ENCODE data around the gene KAZN.

The KAZN gene

GRCh38 chr1:14777516-14778506, 179.3 kb downstream of the KAZN start:
- DNase-seq = no peak

GRCh38 chr1:14778541-14778897, 180.0 kb downstream of the KAZN start:
- DNase-seq = no peak

DNA sequence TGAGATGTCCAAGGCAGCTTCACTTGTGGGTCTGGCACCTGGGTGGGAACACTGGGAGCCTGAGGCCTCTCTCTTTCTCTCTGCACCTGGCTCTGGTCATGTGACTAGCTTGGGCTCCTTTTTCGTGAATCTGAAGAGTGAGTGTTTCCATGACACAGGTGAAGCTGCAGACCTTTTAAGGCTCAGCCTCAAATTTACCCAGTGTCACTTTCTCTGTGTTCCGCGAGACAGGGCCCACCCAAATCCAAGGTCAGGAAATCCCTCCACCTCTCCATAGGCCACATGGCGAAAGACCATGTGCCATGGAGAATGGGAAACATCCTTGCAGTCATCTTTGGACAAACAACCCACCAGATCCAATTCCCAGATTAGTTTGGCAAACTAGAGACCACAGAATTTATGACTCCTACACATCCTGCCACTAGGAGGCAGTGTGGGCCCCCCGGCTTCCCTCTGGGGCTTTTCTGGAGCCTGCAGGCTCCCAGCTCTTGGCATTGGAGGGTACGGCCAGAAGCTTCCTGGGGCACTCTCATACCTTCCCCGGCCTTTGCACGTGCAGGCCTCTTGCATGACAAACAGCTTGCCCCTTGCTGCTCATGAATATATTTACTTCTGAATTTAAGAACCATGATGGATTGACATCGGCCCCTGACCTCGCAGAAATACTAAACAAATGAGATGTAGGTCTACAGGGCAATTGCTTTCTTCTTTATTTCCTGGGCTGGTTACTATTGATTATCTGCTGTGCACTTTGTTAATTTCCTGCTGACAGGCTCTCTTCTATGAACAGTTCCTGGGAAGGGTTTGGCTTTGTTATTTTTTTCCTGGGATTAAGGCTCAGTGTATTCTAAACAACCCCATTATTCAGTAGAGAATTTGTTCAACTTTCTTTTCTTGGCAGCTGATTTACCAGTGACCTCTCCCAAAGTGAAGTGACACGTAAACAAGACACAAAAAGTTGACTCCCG, 180.7 kb downstream of the KAZN start:
- DNase-seq = no peak

GRCh38 chr1:14780271-14780670, 181.8 kb downstream of the KAZN start:
- no peak for DNase-seq

GRCh38 chr1:14781811-14782210, 183.3 kb downstream of the KAZN start:
- no peak for DNase-seq

DNA sequence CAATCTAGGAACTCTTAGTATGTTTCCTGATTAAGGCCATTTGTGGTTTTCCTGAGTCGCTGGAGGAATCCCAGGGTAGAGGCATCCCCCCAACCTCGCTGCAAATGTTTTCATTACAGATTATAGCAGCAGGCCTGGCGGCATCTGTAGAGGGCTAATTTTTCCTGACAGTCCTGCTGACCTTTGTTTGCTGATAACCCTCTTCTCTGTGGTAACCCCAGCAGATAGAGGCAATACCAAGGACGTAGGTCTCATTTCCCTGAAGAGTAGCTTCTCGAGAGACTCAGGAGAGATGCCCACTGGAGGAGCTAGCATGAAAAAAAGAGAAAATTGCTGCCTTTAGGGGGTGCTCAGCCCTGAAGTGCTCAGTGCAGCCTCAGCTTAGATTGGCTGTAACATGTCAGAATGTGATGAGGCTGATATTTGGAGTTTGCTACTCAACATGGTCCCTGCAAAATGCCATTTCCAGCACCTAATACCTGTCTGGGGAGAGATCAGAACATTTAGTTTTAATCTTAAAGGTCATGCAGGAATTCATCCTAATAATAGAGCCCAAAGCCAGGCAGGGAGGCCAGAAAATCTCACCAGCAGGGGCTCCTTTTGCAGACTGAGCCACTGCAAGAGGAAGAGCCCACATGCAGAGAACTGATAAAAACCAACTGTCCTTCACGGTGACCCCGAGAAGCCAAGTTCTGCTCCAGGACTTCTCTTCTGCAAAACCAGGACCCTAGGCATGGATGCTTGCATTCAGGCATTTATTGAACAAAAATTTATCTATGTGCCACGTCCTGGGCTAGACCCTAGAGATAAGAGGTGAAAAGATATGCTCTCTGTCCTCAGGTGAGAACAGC, 184.5 kb downstream of the KAZN start:
- no peak for DNase-seq

GRCh38 chr1:14783592-14783886, 185.1 kb downstream of the KAZN start:
- DNase-seq = no peak

- no peak for DNase-seq
These were observed 186.6 kb downstream of the KAZN start for GRCh38 chr1:14784790-14785773.

DNA sequence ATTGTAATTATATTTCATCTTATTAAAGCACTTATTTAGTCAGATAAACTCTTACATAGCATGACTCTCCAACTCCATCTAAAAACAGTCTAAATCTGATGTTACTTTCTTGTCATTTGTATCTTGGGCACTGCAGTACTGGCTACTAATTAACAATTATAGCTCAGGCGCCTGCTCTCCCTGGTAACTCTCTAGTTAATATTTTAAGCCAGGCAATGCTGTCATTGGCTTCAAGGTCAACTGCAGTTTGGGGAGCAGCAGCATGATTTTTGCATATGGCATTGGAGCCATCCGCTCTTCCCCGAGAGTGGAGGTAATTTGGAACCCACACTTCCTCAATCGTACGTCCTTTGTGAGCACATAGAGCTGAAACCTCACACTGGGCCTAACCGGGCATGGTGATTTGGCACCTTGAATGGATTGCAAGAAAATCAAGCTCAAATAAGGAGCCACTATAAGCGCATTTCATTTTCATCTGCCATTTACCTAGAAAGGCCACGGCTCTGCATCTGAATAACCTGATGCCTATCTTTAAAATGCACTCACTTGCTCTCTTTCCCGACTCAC, 187.7 kb downstream of the KAZN start:
- DNase-seq = no peak

DNA sequence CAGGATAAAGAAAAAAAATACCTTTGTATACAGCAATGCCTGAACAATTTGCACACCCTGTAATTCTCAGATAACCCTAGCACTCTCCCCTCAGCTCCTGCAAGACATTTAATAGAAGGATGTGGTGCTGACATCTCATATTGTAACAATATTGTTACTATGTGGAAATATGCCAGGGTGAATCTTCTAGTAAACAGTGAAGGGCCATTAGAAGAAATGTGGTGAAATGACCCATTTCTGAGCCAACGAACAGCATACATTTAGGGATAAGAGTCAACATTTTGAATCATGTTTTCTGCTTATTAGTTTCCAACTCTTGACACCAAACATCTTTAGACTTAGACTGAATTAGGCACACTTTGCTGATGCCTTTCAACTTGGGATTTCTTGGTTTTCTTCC, 188.2 kb downstream of the KAZN start:
- no peak for DNase-seq

DNA sequence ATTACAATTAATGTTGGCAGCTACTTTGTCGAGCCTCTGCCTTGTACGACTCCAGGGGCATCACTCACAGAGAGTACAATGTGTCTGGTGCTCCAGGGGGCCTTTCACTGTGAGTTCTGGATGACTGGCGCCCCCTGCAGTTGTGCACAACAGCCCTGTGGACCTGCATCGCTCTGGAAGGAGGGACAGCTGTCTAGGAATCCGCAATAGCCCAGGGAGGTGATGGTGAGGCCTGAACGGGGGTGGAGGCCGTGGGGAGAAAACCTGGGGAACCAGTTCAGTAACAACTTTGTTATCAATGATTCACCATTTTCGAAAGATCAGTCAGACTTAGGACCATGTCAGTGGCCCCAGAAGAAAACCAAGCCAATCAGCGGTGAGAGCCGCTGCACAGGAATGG, 189.1 kb downstream of the KAZN start:
- no peak for DNase-seq

DNA sequence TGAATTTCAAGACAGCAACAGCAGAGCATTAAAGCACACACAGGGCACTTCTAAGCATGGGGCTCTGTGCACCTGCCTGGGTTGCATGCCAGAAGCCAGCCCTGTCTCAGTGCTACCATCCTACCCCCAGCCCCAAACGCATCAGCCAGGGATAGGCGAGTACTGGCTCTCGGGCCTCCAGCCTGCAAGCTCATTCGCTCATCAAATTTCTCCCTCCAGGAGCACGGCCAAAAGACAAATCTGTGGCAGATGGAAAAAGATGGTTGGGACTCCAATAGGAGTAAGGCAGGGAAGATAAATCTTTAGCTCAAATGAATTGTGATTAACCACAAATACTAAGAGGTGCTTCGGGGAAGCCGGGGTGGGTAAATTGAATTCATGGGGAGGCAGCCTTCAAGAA, 189.6 kb downstream of the KAZN start:
- no peak for DNase-seq

- no peak for DNase-seq
These were observed 192.5 kb downstream of the KAZN start for GRCh38 chr1:14790982-14791381.

DNA sequence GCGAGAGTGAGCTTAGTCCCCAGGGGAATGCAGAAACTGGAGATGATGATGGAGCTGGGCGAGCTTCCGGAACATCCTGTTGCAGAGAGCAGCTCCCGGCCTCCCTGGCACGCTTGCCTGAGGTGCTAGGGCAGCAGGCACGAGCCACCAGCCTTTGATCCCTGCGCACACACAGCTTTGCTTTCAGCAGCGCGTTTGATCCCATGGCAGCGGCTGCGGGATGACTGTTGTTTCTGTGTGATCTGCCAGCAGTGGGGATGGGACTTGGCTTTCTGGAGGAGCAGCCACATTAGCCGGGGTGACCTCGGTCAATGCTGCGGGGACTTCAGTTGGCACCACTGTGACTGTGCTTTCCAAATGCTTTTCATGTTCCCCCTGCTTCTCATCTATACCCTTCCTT, 193.2 kb downstream of the KAZN start:
- DNase-seq = no peak

- DNase-seq = no peak
These were observed 195.8 kb downstream of the KAZN start for GRCh38 chr1:14794136-14794768.

- no peak for DNase-seq
These were observed 196.4 kb downstream of the KAZN start for GRCh38 chr1:14794906-14795305.

GRCh38 chr1:14795589-14795988, 197.1 kb downstream of the KAZN start:
- no peak for DNase-seq

DNA sequence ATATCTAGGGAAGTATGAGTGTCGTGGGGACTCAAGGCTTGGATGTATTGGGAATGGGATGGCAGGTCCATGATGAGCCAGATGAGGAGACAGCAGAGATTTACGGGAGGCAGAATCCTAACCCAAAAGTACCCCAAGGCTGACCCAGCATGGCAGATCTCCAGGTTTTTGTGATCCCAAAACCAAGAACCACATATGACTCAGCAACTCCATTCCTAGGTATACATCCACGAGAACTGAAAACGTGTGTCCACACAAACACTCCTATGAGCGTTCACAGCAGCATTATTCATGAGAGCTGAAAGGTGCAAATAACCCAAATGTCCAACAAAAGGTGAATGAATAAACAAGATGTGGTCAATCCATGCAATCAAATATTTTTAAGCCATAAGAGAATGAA, 201.5 kb downstream of the KAZN start:
- DNase-seq = no peak

DNA sequence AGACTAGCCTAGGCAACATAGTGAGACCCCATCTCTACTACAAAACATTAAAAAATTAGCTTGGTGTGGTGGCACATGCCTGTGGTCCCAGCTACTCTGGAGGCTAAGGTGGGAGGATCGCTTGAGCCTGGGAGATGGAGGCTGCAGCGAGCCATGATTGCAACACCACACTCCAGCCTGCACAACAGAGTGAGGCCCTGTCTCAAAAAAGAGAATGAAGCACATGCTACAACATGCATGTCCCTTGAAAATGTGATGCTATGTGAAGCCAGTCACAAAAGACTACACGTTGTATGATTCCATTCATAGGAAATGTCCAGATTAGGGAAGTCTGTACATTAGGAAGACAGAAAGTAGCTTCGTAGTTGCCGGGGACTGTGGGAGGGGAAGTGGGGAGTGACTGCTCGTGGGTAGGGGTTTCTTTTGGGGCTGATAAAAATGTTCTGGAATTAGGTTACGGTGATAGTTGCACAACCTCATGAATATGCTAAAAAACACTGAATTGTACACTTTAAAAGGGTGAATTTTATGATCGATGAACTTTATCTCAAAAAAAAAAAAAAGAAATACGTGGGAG, 202.1 kb downstream of the KAZN start:
- no peak for DNase-seq

DNA sequence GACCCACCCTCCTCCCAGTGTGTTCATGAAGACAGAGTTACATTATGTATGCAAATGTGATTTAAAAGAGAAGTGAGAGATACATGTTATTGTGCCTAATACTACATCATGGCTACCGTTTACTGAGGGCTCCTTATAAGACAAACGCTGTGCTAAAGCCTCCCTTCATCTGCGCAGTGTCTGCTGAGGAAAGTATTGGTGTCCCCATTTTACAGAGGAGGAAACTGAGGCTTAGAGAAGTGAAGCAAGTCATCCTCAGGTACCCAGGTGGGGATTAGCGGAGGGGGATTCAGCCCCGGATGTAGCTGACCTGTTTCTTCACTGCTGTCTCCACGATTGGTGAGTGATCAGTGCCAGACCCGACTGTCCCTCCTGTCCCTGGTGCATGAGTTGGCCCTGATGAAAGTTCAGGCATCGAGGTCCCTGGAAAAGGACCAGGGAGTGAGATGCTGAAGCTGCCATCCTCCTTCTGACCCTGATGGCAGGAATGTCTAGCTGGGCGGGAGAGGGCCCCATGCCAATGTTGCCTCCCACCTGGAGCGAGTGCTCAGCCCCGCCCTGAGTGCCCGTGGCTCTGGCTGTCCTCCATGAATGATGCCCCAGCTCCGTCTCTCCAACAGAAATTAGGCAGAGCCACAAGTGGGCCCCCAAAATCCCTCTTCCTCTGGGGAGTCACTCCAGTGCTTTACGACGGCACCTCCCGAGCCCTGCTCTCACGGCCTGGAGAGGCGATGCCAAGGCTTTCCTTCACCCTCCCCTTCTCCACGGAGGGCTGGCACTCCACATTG, 204.7 kb downstream of the KAZN start:
- DNase-seq = no peak
